ENCODE measurements around the gene AP4B1. TPM values are rescaled to one million over a fixed set of nuclear protein-coding genes. Genes with fewer than 3 reads are reported as not detected.

The AP4B1 gene
- total and polyA plus RNA-seq, 2 of the 13 experiments (the other 11 are each of a cell fraction or from before 2014, with no cell fraction given) = 8.5 to 12.0 TPM

DNA sequence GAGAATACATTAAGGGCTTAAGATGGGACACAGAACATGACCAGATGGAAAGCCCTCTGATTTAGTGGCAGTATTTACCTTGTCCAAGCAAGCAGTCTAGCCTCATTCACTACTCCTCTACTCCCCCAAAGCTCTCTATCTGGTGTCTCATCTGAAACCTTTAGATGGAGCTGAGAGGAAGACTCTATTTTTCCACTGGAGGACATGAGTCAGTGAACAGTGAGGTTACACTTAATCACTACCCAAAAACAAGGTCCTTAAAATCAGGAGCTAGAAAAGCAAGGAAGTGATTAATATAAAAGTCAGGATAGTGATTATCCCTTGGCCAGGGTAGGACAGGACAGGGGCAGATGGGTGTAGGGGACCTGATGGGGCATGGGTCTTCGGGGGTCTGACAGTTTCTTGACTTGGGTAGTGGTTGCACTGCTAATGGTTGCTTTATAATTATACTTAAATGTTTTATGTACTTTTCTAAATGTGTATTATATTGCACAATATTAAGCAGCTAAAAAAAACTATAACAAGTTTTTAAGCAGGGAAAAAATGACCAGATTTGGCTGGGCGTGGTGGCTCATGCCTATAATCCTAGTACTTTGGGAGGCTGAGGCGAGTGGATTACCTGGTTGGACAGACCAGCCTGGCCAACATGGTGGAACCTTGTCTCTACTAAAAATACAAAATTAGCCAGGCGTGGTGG is 36.1 kb downstream of the AP4B1 start:
- H3K27ac ChIP-seq (ENCODE audit: extremely low read length, insufficient read depth, low read length) = no peak overlapping the region
- ChIA-PET CTCF (ENCODE audit: low intra/inter-chr PET ratio, low total read pairs) (no interaction called here), POLR2A (interaction anchor here (0.6 kb wide), 1 partner anchor 14 kb away, joined by 3 read pairs; no protein-coding TSS in a partner anchor)
- ATAC-seq (no peak), FAIRE-seq (no peak), DNase-seq (ENCODE audit: low spot score) (no peak)
- no peaks in the 10 kb centered on the region for H3K4me1 ChIP-seq (ENCODE audit: insufficient read depth, low read length)
- H4K20me1 ChIP-seq (ENCODE audit: insufficient read depth, low read length) = no peaks in the 10 kb centered on the region
- H3K27me3 ChIP-seq (ENCODE audit: control insufficient read depth in 1 of 2, insufficient read depth in 2 of 2, low read length in 2 of 2) = peaks cover 0 to 2% of the 10 kb centered on the region in 2 experiments; a peak in 1 of 5 replicates
- in situ Hi-C loops (cut with HindIII; ENCODE audit: extremely low pct_ligation_motif_present, low pct_unique_long_range_greater_than_20kb) = no loop called here
- no peak for TF ChIP-seq ZBTB1 (CRISPR knock-in tag; IDR thresholded peaks at IDR 0.05; ENCODE audit: borderline replicate concordance)
- no peak for TF ChIP-seq ZBTB3 (CRISPR knock-in tag; IDR thresholded peaks at IDR 0.05; ENCODE audit: borderline replicate concordance, low read depth)
- TF ChIP-seq CEBPB (IDR thresholded peaks at IDR 0.05; ENCODE audit: borderline replicate concordance, low read depth, low read length) = 0 out of 2 replicates have a peak, but pooled peaks have one; percentile 8
- no peaks in the 10 kb centered on the region for H3K9me3 ChIP-seq (ENCODE audit: low read length)
- no peaks in the 10 kb centered on the region for H3K36me3 ChIP-seq (replicated peaks in 1 of 2; ENCODE audit: control insufficient read depth in 1 of 2, insufficient read depth in 2 of 2, low read length in 2 of 2)
- H3K4me2 ChIP-seq (ENCODE audit: low read depth, low read length) = no peak overlapping the region
- intact Hi-C loops (cut with micrococcal nuclease; ENCODE audit: unreplicated experiment) = no loop called here
- 14% methylated on average over 4 of the region's 4 CpGs for WGBS (ENCODE audit: low lambda C conversion rate)
- no peak overlapping the region for H2AFZ ChIP-seq (ENCODE audit: low read length)
- H3K4me3 ChIP-seq (replicated peaks in 1 of 3; ENCODE audit: insufficient read depth in 1 of 3, low read depth in 2 of 3, low read length in 3 of 3) = no peak overlapping the region
- no peak overlapping the region for H3K9ac ChIP-seq (ENCODE audit: insufficient read depth, low read depth, low read length)
- BruUV-seq (replicated peaks) = no TSS peak
- H3K79me2 ChIP-seq (ENCODE audit: insufficient read depth, low read length) = no peaks in the 10 kb centered on the region

DNA sequence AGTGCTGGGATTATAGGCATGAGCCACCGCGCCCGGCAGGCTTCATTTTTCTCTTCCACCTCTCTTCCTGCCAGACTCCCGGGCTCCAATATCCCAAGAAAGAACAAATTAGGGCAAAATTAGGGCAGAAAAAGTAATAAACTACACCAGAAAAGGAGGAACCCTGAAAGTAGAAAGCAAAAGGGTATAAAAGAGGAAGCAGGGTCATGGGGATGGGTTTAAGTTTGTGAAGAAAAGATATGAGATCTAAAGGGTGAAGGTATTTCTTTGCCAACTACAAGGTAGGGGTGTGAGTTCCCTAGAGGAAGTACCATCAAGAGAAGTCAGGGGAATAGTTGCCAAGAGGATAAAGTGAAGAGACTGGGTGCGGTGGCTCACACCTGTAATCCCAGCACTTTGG is 43.0 kb downstream of the AP4B1 start:
- no peak for FAIRE-seq
- Histone ChIP-seq H4K20me1 (ENCODE audit: insufficient read depth, low read length) (no peaks in the 10 kb centered on the region), H3K9me3 (ENCODE audit: low read length) (no peaks in the 10 kb centered on the region), H3K9ac (ENCODE audit: insufficient read depth, low read depth, low read length) (no peak overlapping the region), H3K79me2 (ENCODE audit: insufficient read depth, low read length) (no peaks in the 10 kb centered on the region), H3K36me3 (replicated peaks in 1 of 2; ENCODE audit: control insufficient read depth in 1 of 2, insufficient read depth in 2 of 2, low read length in 2 of 2) (no peaks in the 10 kb centered on the region), H3K4me1 (ENCODE audit: insufficient read depth, low read length) (peaks cover 1% of the 10 kb centered on the region), H3K27me3 (ENCODE audit: control insufficient read depth in 1 of 2, insufficient read depth in 2 of 2, low read length in 2 of 2) (no peaks in the 10 kb centered on the region), H2AFZ (ENCODE audit: low read length) (no peak overlapping the region), H3K27ac (ENCODE audit: extremely low read length, insufficient read depth, low read length) (no peak overlapping the region), H3K4me3 (replicated peaks in 1 of 3; ENCODE audit: insufficient read depth in 1 of 3, low read depth in 2 of 3, low read length in 3 of 3) (no peak overlapping the region), H3K4me2 (ENCODE audit: low read depth, low read length) (no peak overlapping the region)
- no TSS peak for BruUV-seq (replicated peaks)
- ChIA-PET CTCF (ENCODE audit: low intra/inter-chr PET ratio, low total read pairs) (no interaction called here), POLR2A (no interaction called here)
- WGBS (ENCODE audit: low lambda C conversion rate) = 50% methylated on average over 5 of the region's 5 CpGs
- TF ChIP-seq ZNF121 (CRISPR knock-in tag; IDR thresholded peaks at IDR 0.05) (no peak), ZFP36L1 (CRISPR knock-in tag; IDR thresholded peaks at IDR 0.05) (no peak), AHR (CRISPR knock-in tag; IDR thresholded peaks at IDR 0.05) (no peak), SNAPC2 (CRISPR knock-in tag; IDR thresholded peaks at IDR 0.05) (no peak), KLF13 (CRISPR knock-in tag; IDR thresholded peaks at IDR 0.05) (no peak), ZNF274 (CRISPR knock-in tag; IDR thresholded peaks at IDR 0.05) (no peak)
- TF ChIP-seq, protein P1, sequence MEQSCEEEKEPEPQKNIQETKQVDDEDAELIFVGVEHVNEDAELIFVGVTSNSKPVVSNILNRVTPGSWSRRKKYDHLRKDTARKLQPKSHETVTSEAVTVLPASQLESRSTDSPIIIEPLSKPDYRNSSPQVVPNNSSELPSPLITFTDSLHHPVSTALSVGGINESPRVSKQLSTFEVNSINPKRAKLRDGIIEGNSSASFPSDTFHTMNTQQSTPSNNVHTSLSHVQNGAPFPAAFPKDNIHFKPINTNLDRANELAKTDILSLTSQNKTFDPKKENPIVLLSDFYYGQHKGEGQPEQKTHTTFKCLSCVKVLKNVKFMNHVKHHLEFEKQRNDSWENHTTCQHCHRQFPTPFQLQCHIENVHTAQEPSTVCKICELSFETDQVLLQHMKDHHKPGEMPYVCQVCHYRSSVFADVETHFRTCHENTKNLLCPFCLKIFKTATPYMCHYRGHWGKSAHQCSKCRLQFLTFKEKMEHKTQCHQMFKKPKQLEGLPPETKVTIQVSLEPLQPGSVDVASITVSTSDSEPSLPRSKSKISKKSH (CRISPR knock-in tag; IDR thresholded peaks at IDR 0.05; ENCODE audit: borderline replicate concordance) = no peak
- intact Hi-C loops (cut with micrococcal nuclease; ENCODE audit: unreplicated experiment) = no loop called here
- no peak for ATAC-seq
- no peak for DNase-seq (ENCODE audit: low spot score)
- in situ Hi-C loops (cut with HindIII; ENCODE audit: extremely low pct_ligation_motif_present, low pct_unique_long_range_greater_than_20kb) = no loop called here

All from HepG2 (cell line).